ENCODE data around the gene CABYR.

CABYR gene

DNA sequence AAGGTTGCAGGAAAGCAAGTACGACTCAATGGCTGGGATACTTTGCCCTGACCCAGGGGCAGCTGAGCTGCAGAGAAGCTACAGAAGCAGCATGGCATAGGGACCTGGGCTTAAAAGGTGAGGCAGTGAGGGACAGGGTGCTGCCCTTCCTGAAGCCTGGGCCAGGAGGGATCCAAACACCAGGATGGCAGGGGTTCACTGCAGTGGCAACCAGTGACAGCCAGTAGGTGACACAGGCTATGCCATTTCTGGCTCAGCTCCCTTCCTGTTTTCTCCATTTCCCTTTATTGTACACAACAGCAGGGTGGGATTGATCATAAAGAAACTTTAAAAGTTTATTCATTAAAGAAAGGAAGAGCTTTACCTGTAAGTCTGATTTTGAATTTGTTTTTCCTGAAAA lies 48.8 kb downstream of the CABYR start:
- Histone ChIP-seq H3K4me1 (no peaks in the 10 kb centered on the region), H3K9me3 (no peaks in the 10 kb centered on the region), H3K4me3 (no peak overlapping the region), H3K27me3 (ENCODE audit: low read depth) (no peaks in the 10 kb centered on the region), H3K36me3 (replicated peaks) (no peaks in the 10 kb centered on the region)
- no peak for DNase-seq (ENCODE audit: low spot score in 2 of 2)
- in situ Hi-C loops (cut with MboI; ENCODE audit: low sequenced_read_pairs), result no loop called here

- in situ Hi-C loops (cut with MboI; ENCODE audit: low sequenced_read_pairs), result no loop called here
- Histone ChIP-seq H3K36me3 (replicated peaks) (no peaks in the 10 kb centered on the region), H3K4me1 (no peaks in the 10 kb centered on the region), H3K9me3 (no peaks in the 10 kb centered on the region), H3K4me3 (no peak overlapping the region), H3K27me3 (ENCODE audit: low read depth) (no peaks in the 10 kb centered on the region)
- DNase-seq (ENCODE audit: low spot score in 2 of 2), result no peak
Measured at GRCh38 chr18:24188120-24188519, 49.3 kb downstream of the CABYR start.

DNA sequence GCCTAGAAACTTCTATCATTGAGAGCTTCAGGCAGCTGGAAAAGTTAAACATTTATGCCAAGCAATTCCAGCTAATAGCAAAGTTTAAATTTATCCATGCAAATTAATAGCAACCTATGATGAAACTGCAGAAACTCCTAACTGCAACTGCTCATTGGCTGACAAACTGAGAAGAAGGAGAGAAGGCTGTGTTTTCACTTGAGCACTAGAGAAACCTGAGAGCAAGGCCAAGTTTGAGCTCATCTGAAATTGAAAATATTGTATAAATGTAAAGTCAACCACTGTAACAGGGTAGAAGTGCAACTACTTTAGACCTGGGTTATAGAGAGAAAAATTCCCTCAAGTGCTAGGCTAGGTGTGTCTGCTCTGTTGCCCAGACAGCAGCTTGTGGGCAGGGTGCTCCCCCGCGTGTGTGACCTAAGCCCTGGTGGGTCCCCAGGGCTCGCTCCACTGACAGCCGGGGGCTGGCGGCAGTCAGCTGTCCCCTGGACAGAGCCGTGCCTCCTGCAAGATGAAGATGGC lies 50.2 kb downstream of the CABYR start:
- no peaks in the 10 kb centered on the region for H3K9me3 ChIP-seq
- in situ Hi-C loops (cut with MboI; ENCODE audit: low sequenced_read_pairs), result no loop called here
- no peaks in the 10 kb centered on the region for H3K4me1 ChIP-seq
- no peak for DNase-seq (ENCODE audit: low spot score in 2 of 2)
- H3K36me3 ChIP-seq (replicated peaks), result no peaks in the 10 kb centered on the region
- H3K4me3 ChIP-seq, result no peak overlapping the region
- H3K27me3 ChIP-seq (ENCODE audit: low read depth), result no peaks in the 10 kb centered on the region

GRCh38 chr18:24189664-24190346 lies 50.9 kb downstream of the CABYR start:
- Histone ChIP-seq H3K27me3 (ENCODE audit: low read depth) (no peaks in the 10 kb centered on the region), H3K4me3 (no peak overlapping the region), H3K4me1 (no peaks in the 10 kb centered on the region), H3K36me3 (replicated peaks) (no peaks in the 10 kb centered on the region), H3K9me3 (no peaks in the 10 kb centered on the region)
- in situ Hi-C loops (cut with MboI; ENCODE audit: low sequenced_read_pairs), result no loop called here
- DNase-seq (ENCODE audit: low spot score in 2 of 2), result no peak

GRCh38 chr18:24190590-24190989 lies 51.7 kb downstream of the CABYR start:
- DNase-seq (ENCODE audit: low spot score in 2 of 2), result no peak
- in situ Hi-C loops (cut with MboI; ENCODE audit: low sequenced_read_pairs), result no loop called here

DNA sequence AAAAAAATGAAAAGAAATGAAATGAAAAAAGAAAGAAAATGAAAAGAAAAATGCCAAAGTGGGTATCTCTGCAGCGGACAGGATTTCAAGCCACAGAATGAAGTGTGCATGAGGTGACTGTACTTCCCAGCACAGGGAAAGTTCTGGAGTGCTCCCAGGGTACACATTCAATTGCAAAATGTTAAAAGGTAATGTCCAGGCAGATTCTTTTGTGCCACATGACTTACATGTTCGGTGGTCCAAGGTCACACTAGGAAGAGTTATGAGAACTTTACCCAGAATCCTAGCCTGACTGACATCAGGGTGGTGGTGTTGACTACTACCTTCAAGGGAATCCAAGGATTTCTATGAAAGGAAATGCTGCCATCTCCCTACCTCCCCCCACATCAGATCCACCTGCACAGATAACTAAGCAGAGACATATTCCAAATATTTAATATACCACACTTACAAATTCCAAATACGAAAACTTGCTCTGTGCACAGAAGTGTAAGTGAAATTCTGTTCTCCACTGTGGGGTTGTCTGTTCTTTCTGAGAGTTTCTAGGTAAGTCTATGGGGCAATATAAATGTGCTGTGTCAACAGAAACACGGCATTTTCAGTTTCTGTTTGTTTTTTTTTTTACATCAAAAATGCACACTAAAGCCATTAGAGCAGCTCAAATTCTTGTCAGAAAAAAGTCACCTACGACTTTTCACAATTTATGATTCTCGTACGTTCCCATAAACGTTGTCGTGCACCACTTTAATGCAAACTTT lies 56.6 kb downstream of the CABYR start:
- no peaks in the 10 kb centered on the region for H3K4me1 ChIP-seq

More at GRCh38 chr18:24190590-24190989, 51.7 kb downstream of the CABYR start:
- H3K27me3 ChIP-seq (ENCODE audit: low read depth), result no peaks in the 10 kb centered on the region
- H3K4me3 ChIP-seq, result no peak overlapping the region
- H3K4me1 ChIP-seq, result no peaks in the 10 kb centered on the region
- H3K9me3 ChIP-seq, result no peaks in the 10 kb centered on the region
- H3K36me3 ChIP-seq (replicated peaks), result no peaks in the 10 kb centered on the region

DNA sequence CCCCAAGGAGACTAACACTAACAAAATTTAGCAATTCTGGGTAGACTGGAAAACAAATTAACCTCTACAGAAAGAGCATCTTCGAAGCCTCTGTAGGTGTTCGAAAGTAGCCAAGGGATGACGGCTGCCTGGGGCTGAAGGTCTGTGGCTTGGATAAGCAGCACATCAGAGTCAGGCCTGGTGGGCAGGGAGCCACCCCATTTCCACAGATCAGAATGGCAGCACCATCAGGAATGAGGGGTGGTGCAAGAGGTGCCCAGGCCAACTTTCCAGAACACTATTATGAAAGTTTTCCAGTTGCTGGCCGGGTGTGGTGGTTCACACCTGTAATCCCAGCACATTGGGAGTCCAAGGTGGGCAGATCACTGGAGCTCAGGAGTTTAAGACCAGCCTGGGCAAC lies 57.9 kb downstream of the CABYR start:
- H3K4me3 ChIP-seq, result no peak overlapping the region
- no peaks in the 10 kb centered on the region for H3K9me3 ChIP-seq
- no peaks in the 10 kb centered on the region for H3K4me1 ChIP-seq
- in situ Hi-C loops (cut with MboI; ENCODE audit: low sequenced_read_pairs), result no loop called here
- no peaks in the 10 kb centered on the region for H3K27me3 ChIP-seq (ENCODE audit: low read depth)
- no peak for DNase-seq (ENCODE audit: low spot score in 2 of 2)
- H3K36me3 ChIP-seq (replicated peaks), result no peaks in the 10 kb centered on the region

More for the DNA sequence above, 56.6 kb downstream of the CABYR start:
- Histone ChIP-seq H3K36me3 (replicated peaks) (no peaks in the 10 kb centered on the region), H3K4me3 (no peak overlapping the region), H3K9me3 (no peaks in the 10 kb centered on the region), H3K27me3 (ENCODE audit: low read depth) (no peaks in the 10 kb centered on the region)
- no peak for DNase-seq (ENCODE audit: low spot score in 2 of 2)
- in situ Hi-C loops (cut with MboI; ENCODE audit: low sequenced_read_pairs), result no loop called here

GRCh38 chr18:24197412-24197811 lies 58.5 kb downstream of the CABYR start:
- in situ Hi-C loops (cut with MboI; ENCODE audit: low sequenced_read_pairs), result no loop called here
- no peaks in the 10 kb centered on the region for H3K27me3 ChIP-seq (ENCODE audit: low read depth)

GRCh38 chr18:24198461-24198860 lies 59.6 kb downstream of the CABYR start:
- Histone ChIP-seq H3K27me3 (ENCODE audit: low read depth) (no peaks in the 10 kb centered on the region), H3K36me3 (replicated peaks) (no peaks in the 10 kb centered on the region), H3K9me3 (no peaks in the 10 kb centered on the region), H3K4me3 (no peak overlapping the region), H3K4me1 (no peaks in the 10 kb centered on the region)
- no peak for DNase-seq (ENCODE audit: low spot score in 2 of 2)
- in situ Hi-C loops (cut with MboI; ENCODE audit: low sequenced_read_pairs), result no loop called here

More at GRCh38 chr18:24197412-24197811, 58.5 kb downstream of the CABYR start:
- no peaks in the 10 kb centered on the region for H3K9me3 ChIP-seq
- no peaks in the 10 kb centered on the region for H3K4me1 ChIP-seq
- H3K36me3 ChIP-seq (replicated peaks), result no peaks in the 10 kb centered on the region
- no peak overlapping the region for H3K4me3 ChIP-seq
- no peak for DNase-seq (ENCODE audit: low spot score in 2 of 2)

- no peaks in the 10 kb centered on the region for H3K27me3 ChIP-seq (ENCODE audit: low read depth)
- no peaks in the 10 kb centered on the region for H3K36me3 ChIP-seq (replicated peaks)
- no peaks in the 10 kb centered on the region for H3K9me3 ChIP-seq
- no peak for DNase-seq (ENCODE audit: low spot score in 2 of 2)
- no peak overlapping the region for H3K4me3 ChIP-seq
- no peaks in the 10 kb centered on the region for H3K4me1 ChIP-seq
- in situ Hi-C loops (cut with MboI; ENCODE audit: low sequenced_read_pairs), result no loop called here
Measured at GRCh38 chr18:24199372-24199962, 60.6 kb downstream of the CABYR start.

DNA sequence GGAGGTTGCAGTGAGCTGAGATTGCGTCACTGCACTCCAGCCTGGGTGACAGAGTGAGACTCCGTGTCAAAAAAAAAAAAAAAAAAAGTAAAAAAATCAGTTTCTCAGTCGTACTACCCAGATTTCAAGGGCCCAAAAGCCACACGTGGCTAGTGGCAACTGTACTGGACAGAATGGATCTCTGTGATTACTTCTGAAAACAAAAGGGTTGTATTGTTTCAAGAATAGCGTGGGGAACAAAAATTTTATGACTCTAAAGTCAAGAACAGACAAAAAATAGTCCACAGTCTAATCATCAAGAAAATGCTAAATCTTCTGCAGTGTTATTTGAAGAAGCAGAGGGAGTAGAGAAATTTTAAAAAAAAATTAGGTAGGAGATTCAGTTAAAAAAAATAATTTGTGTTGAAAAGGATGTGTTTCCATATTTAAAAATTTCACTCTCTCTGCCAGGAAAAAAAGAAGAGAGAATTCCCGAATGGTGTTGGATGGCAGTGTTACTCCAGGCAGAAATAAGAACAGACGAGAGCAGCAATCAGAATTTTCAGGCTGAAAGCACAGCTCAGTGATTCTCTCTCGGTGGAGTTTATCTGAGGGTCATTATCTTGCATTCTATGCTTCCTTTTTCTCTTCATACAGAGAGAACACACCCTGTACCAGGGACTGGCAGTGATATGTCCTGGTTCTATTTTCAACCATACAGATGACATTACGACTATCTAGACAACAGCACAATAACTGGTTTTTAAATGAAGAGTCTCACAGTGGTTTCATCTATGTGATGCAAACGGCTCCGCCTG lies 61.8 kb downstream of the CABYR start:
- in situ Hi-C loops (cut with MboI; ENCODE audit: low sequenced_read_pairs), result no loop called here

GRCh38 chr18:24201699-24202687 lies 63.1 kb downstream of the CABYR start:
- in situ Hi-C loops (cut with MboI; ENCODE audit: low sequenced_read_pairs), result no loop called here
- H3K4me3 ChIP-seq, result no peak overlapping the region
- no peak for DNase-seq (ENCODE audit: low spot score in 2 of 2)
- peaks cover 3% of the 10 kb centered on the region; the same call in 1 of the 2 replicates for H3K4me1 ChIP-seq
- H3K36me3 ChIP-seq (replicated peaks), result no peaks in the 10 kb centered on the region
- no peaks in the 10 kb centered on the region for H3K27me3 ChIP-seq (ENCODE audit: low read depth)
- H3K9me3 ChIP-seq, result no peaks in the 10 kb centered on the region

More for the DNA sequence above, 61.8 kb downstream of the CABYR start:
- Histone ChIP-seq H3K9me3 (no peaks in the 10 kb centered on the region), H3K36me3 (replicated peaks) (no peaks in the 10 kb centered on the region), H3K27me3 (ENCODE audit: low read depth) (no peaks in the 10 kb centered on the region), H3K4me3 (no peak overlapping the region), H3K4me1 (peaks cover 3% of the 10 kb centered on the region; the same call in 1 of the 2 replicates)
- DNase-seq (ENCODE audit: low spot score in 2 of 2), result no peak
